GM18861 (cell line): ENCODE data around the gene FSTL5.

Source experiments
- ATAC-seq: cut with Tn5 transposase; IDR thresholded peaks from one replicate; pipeline ENCODE4 v1.9.1; 2021; ENCODE audit not compliant: unreplicated experiment

The FSTL5 gene

GRCh38 chr4:161948026-161948770 is 215.6 kb downstream of the FSTL5 start:
- no peak for ATAC-seq

- no peak for ATAC-seq
Observed at GRCh38 chr4:161937596-161937995, 226.2 kb downstream of the FSTL5 start.

GRCh38 chr4:161936625-161937550 is 226.9 kb downstream of the FSTL5 start:
- ATAC-seq, result no peak

GRCh38 chr4:161931089-161931488 is 232.7 kb downstream of the FSTL5 start:
- ATAC-seq, result no peak

- no peak for ATAC-seq
Observed at GRCh38 chr4:161929956-161930355, 233.8 kb downstream of the FSTL5 start.

GRCh38 chr4:161926033-161926828 is 237.6 kb downstream of the FSTL5 start:
- ATAC-seq, result no peak

- ATAC-seq, result no peak
Observed at GRCh38 chr4:161920304-161921052, 243.3 kb downstream of the FSTL5 start.

GRCh38 chr4:161919442-161920220 is 244.2 kb downstream of the FSTL5 start:
- ATAC-seq, result peak; percentile 88

GRCh38 chr4:161916035-161916434 is 247.8 kb downstream of the FSTL5 start:
- no peak for ATAC-seq

GRCh38 chr4:161907590-161907955 is 256.2 kb downstream of the FSTL5 start:
- no peak for ATAC-seq

GRCh38 chr4:161906836-161907589 is 256.8 kb downstream of the FSTL5 start:
- no peak for ATAC-seq

GRCh38 chr4:161900110-161900509 is 263.7 kb downstream of the FSTL5 start:
- no peak for ATAC-seq

GRCh38 chr4:161894493-161895167 is 269.2 kb downstream of the FSTL5 start:
- no peak for ATAC-seq

- ATAC-seq, result no peak
Observed at GRCh38 chr4:161894014-161894413, 269.8 kb downstream of the FSTL5 start.

GRCh38 chr4:161893566-161893965 is 270.2 kb downstream of the FSTL5 start:
- no peak for ATAC-seq

GRCh38 chr4:161892951-161893350 is 270.8 kb downstream of the FSTL5 start:
- ATAC-seq, result no peak

- ATAC-seq, result no peak
Observed at GRCh38 chr4:161883157-161883556, 280.6 kb downstream of the FSTL5 start.

- no peak for ATAC-seq
Observed at GRCh38 chr4:161881370-161881769, 282.4 kb downstream of the FSTL5 start.

- ATAC-seq, result no peak
Observed at GRCh38 chr4:161869511-161869910, 294.3 kb downstream of the FSTL5 start.
